OCI-LY3 (cell line): ENCODE data around the gene ALS2CL.

ENCODE experiments used
- EZH2phosphoT487 ChIP-seq: fragments of 200-600 bp; shearing (Covaris generic); IDR thresholded peaks from 2 replicates; pipeline ENCODE4 v1.6.1; 2018; ENCODE audit warnings: antibody characterized with exemption, mixed run types, low read depth
- TF ChIP-seq, protein P1 (sequence below): fragments of 200-600, 300-600 bp; sonication (generic); IDR thresholded peaks from 2 replicates; pipeline ENCODE4 v1.5.1; 2014; ENCODE audit warnings: antibody characterized with exemption, low read length, low read depth

DNA sequence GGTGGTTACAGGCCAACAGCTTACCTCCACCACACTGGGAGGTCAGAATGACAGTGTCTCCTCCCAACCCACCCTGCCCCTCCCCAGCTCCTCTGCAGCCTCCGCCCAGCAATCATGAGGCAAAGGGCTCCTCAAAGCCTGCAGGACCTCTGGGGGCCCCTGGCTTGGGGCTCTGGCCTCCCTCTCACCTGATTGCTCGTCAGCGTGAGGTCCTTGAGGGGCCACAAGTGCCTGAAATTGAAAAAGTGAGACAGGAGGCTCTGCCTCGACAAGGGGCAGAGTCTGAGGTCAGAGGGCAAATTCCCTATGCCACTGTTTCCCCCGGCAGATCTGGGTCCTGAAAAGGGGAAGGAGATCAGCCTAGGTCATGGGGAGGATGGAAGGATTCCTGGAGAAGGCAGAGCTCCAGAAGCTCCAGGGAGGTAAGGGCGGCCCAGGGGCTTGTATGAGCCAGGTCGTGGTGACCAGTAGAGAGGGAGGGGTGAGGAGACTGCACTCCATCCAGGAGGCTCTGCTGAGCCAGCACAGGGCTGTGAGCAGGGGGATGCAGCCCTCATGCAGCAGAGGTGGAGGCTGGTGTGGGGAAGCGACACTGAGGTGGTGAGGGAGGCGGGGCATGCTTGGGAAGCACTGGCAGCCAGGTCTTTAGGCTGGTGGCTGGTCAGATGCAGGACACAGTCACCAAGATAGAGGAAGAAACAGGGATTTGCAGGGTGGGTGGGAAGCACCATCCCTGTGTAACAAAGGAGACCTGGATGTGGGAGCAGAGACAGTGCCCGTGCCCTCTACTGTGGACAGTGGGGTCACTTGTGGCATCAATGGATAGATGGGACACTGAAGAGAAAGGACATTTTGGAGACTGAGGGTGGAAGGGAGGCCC, 20.1 kb downstream of the ALS2CL start:
- TF ChIP-seq, protein P1, sequence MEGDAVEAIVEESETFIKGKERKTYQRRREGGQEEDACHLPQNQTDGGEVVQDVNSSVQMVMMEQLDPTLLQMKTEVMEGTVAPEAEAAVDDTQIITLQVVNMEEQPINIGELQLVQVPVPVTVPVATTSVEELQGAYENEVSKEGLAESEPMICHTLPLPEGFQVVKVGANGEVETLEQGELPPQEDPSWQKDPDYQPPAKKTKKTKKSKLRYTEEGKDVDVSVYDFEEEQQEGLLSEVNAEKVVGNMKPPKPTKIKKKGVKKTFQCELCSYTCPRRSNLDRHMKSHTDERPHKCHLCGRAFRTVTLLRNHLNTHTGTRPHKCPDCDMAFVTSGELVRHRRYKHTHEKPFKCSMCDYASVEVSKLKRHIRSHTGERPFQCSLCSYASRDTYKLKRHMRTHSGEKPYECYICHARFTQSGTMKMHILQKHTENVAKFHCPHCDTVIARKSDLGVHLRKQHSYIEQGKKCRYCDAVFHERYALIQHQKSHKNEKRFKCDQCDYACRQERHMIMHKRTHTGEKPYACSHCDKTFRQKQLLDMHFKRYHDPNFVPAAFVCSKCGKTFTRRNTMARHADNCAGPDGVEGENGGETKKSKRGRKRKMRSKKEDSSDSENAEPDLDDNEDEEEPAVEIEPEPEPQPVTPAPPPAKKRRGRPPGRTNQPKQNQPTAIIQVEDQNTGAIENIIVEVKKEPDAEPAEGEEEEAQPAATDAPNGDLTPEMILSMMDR: no peak
- no peak for TF ChIP-seq EZH2phosphoT487
